ENCODE data around the gene CACTIN. TPM values are rescaled to one million over a fixed set of nuclear protein-coding genes. Genes with fewer than 3 reads are reported as not detected.
A peak's percentile ranks its signal among the peaks of the same experiment; 100 is the strongest.

CACTIN gene
- total and polyA plus RNA-seq, 4 experiments from 2014 or later, result 4.4 to 50.4 (median 30.1) TPM

DNA sequence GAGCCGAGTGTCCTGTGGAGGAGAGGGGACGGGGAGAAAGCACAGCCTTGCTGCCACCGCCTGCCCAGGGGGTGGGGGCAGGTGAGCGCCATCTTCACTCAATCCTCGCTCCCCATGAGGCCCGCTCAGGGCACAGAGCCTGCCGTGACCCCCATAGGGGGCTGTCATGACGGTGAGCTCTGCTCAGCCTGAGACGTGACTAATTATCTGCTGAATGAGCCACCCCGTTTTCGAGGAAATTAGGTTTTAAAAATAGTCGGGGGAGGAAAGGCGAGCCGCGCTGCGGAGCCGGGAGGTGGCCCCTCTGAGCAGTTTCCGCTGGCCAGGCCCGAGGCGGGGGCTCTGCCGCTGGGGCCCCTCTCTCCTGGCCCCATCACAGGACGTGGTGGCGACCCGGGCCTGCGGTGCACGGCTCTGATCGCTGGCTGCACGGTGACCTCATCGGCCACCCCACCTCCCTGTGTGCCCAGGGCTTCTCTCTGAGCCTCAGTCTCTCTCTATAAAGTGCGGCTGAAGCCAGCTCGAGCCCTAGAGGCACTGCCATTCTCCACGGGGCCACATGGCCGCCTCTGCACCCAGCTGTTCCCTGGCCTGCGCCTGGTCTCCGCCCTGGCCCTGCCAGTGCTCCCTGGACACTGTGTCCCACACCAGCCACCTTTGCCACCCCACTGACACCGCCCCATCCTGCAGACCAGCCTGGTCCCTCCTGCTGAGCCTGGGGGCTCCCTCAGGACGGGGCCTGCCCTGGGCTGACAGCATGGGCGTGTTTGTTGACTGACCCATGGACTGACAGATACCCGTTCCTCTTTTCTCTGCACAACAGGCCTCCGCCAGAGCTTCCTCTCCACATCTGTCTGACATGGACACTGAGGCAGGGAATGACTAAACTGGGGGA lies 45.3 kb upstream of the CACTIN start:
- ChIA-PET POLR2A (ENCODE audit: partially characterized antibody) (interaction anchor here (0.7 to 1.8 kb wide), 3 partner anchors 15 to 26 kb away, joined by 3 to 4 read pairs (median 4); no protein-coding TSS in a partner anchor), CTCF (ENCODE audit: partially characterized antibody) (no interaction called here)
- no peak overlapping the region for H3K27ac ChIP-seq (ENCODE audit: low read depth, low read length)

GRCh38 chr19:3670796-3671679 lies 44.4 kb upstream of the CACTIN start:
- CTCF ChIA-PET (ENCODE audit: partially characterized antibody), result no interaction called here
- H3K36me3 Mint-ChIP-seq, result peaks cover 0 to 6% of the 10 kb centered on the region in 2 donors

More for the DNA sequence above, 45.3 kb upstream of the CACTIN start:
- H3K4me1 Mint-ChIP-seq, result peaks cover 6 to 28% (median 17%) of the 10 kb centered on the region in 4 donors
- H3K4me3 ChIP-seq (ENCODE audit: low read length in 2 of 2), result no peak overlapping the region
- H3K27me3 ChIP-seq (ENCODE audit: insufficient read depth, low read length), result no peaks in the 10 kb centered on the region
- peaks cover 0 to 3% of the 10 kb centered on the region in 2 donors for H3K36me3 Mint-ChIP-seq
- no peaks in the 10 kb centered on the region for H3K9me3 Mint-ChIP-seq
- no peaks in the 10 kb centered on the region for H3K27me3 Mint-ChIP-seq
- peak in 1 of 5 donors; percentile 28 for DNase-seq
- H3K27ac Mint-ChIP-seq, result peak overlapping the region in 2 of 7 donors; percentile 48 to 51
- H3K36me3 ChIP-seq (ENCODE audit: insufficient read depth, low read length), result no peaks in the 10 kb centered on the region
- H3K4me1 ChIP-seq (ENCODE audit: insufficient read depth, low read length), result peaks cover 13% of the 10 kb centered on the region
- H3K4me3 Mint-ChIP-seq, result peak overlapping the region in 3 of 8 donors; percentile 17 to 61 (median 43)
- H3K9me3 ChIP-seq (ENCODE audit: control insufficient read depth in 1 of 2, low read length in 2 of 2), result no peaks in the 10 kb centered on the region
- intact Hi-C loops (cut with micrococcal nuclease), result no loop called here

DNA sequence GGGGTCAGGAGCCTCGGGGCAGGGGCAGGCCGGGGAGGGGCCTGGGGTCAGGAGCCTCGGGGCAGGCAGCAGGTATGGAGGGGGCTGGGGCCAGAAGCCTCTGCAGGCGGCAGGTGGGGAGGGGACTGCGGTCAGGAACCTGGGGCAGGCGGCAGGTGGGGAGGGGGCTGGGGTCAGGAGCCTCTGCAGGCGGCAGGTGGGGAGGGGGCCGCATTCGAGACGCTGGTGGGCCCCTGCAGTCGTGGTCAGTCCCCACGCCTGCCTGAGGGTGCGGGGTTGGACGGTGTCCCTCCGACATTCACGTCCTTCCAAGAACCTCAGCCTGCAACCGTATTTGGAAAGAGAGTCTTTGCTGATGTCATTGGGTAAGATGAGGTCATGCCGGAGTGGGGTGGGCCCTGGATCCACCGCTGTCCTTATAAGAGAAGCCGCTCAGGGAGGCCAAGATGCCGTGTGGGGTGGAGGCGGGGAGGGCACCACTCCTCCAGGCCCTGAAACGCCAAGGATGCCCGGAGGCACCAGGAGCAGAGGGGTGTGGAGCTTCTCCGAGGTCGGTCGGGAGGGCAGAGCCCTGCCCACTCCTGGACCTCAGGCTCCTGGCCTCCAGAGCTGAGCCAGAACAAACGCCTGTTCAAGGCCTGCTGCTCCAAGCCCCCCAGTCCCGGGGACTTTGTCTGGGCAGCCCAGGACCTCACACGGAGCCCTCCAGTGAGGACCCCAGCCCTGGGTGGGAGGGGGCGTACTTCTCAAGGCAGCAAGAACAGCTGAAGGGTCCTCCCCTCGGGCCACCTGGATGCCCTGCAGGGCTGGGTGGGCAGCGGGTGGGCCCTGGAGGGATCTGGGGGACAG lies 43.6 kb upstream of the CACTIN start:
- H3K4me3 ChIP-seq (ENCODE audit: low read length in 2 of 2), result no peak overlapping the region
- Mint-ChIP-seq H3K36me3 (peaks cover 0 to 8% of the 10 kb centered on the region in 2 donors), H3K4me3 (no peak overlapping the region), H3K27me3 (no peaks in the 10 kb centered on the region), H3K27ac (peak overlapping the region in 1 of 7 donors; percentile 35), H3K4me1 (peaks cover 8 to 32% (median 20%) of the 10 kb centered on the region in 4 donors), H3K9me3 (no peaks in the 10 kb centered on the region)
- no peak overlapping the region for H3K27ac ChIP-seq (ENCODE audit: low read depth, low read length)
- no peaks in the 10 kb centered on the region for H3K27me3 ChIP-seq (ENCODE audit: insufficient read depth, low read length)
- H3K4me1 ChIP-seq (ENCODE audit: insufficient read depth, low read length), result peaks cover 22% of the 10 kb centered on the region
- H3K36me3 ChIP-seq (ENCODE audit: insufficient read depth, low read length), result no peaks in the 10 kb centered on the region
- ChIA-PET CTCF (ENCODE audit: partially characterized antibody) (interaction anchor here (5.3 kb wide), 1 partner anchor 33 kb away, joined by 36 read pairs; no protein-coding TSS in a partner anchor), POLR2A (ENCODE audit: partially characterized antibody) (no interaction called here)
- no peaks in the 10 kb centered on the region for H3K9me3 ChIP-seq (ENCODE audit: control insufficient read depth in 1 of 2, low read length in 2 of 2)
- no peak for DNase-seq
- intact Hi-C loops (cut with micrococcal nuclease), result no loop called here

More at GRCh38 chr19:3670796-3671679, 44.4 kb upstream of the CACTIN start:
- Mint-ChIP-seq H3K4me3 (peak overlapping the region in 3 of 8 donors; percentile 2 to 17 (median 10)), H3K27ac (peak overlapping the region in 5 of 7 donors; percentile 29 to 74 (median 51)), H3K4me1 (peaks cover 8 to 32% (median 21%) of the 10 kb centered on the region in 4 donors), H3K27me3 (no peaks in the 10 kb centered on the region), H3K9me3 (no peaks in the 10 kb centered on the region)
- peaks cover 16% of the 10 kb centered on the region for H3K4me1 ChIP-seq (ENCODE audit: insufficient read depth, low read length)
- intact Hi-C loops (cut with micrococcal nuclease), result no loop called here
- no peaks in the 10 kb centered on the region for H3K27me3 ChIP-seq (ENCODE audit: insufficient read depth, low read length)
- H3K27ac ChIP-seq (ENCODE audit: low read depth, low read length), result no peak overlapping the region
- no peaks in the 10 kb centered on the region for H3K36me3 ChIP-seq (ENCODE audit: insufficient read depth, low read length)
- no peak overlapping the region for H3K4me3 ChIP-seq (ENCODE audit: low read length in 2 of 2)
- DNase-seq, result peak in 1 of 5 donors; percentile 25
- POLR2A ChIA-PET (ENCODE audit: partially characterized antibody), result interaction anchor here (1.8 kb wide), 1 partner anchor 17 kb away, joined by 4 read pairs; no protein-coding TSS in a partner anchor
- no peaks in the 10 kb centered on the region for H3K9me3 ChIP-seq (ENCODE audit: control insufficient read depth in 1 of 2, low read length in 2 of 2)

GRCh38 chr19:3669082-3669946 lies 42.7 kb upstream of the CACTIN start:
- Histone ChIP-seq H3K4me1 (ENCODE audit: insufficient read depth, low read length) (peaks cover 22% of the 10 kb centered on the region), H3K9me3 (ENCODE audit: control insufficient read depth in 1 of 2, low read length in 2 of 2) (no peaks in the 10 kb centered on the region), H3K4me3 (ENCODE audit: low read length in 2 of 2) (no peak overlapping the region), H3K36me3 (ENCODE audit: insufficient read depth, low read length) (no peaks in the 10 kb centered on the region), H3K27me3 (ENCODE audit: insufficient read depth, low read length) (no peaks in the 10 kb centered on the region), H3K27ac (ENCODE audit: low read depth, low read length) (no peak overlapping the region)
- Mint-ChIP-seq H3K27me3 (no peaks in the 10 kb centered on the region), H3K27ac (no peak overlapping the region), H3K36me3 (peaks cover 0 to 5% of the 10 kb centered on the region in 2 donors), H3K4me3 (no peak overlapping the region), H3K4me1 (peaks cover 6 to 26% (median 15%) of the 10 kb centered on the region in 4 donors), H3K9me3 (no peaks in the 10 kb centered on the region)
- peak in 1 of 5 donors; percentile 20 for DNase-seq
- ChIA-PET CTCF (ENCODE audit: partially characterized antibody) (interaction anchor here (3.4 to 5.3 kb wide), 2 partner anchors 21 to 34 kb away, joined by 17 to 36 read pairs; no protein-coding TSS in a partner anchor), POLR2A (ENCODE audit: partially characterized antibody) (no interaction called here)
- intact Hi-C loops (cut with micrococcal nuclease), result no loop called here

DNA sequence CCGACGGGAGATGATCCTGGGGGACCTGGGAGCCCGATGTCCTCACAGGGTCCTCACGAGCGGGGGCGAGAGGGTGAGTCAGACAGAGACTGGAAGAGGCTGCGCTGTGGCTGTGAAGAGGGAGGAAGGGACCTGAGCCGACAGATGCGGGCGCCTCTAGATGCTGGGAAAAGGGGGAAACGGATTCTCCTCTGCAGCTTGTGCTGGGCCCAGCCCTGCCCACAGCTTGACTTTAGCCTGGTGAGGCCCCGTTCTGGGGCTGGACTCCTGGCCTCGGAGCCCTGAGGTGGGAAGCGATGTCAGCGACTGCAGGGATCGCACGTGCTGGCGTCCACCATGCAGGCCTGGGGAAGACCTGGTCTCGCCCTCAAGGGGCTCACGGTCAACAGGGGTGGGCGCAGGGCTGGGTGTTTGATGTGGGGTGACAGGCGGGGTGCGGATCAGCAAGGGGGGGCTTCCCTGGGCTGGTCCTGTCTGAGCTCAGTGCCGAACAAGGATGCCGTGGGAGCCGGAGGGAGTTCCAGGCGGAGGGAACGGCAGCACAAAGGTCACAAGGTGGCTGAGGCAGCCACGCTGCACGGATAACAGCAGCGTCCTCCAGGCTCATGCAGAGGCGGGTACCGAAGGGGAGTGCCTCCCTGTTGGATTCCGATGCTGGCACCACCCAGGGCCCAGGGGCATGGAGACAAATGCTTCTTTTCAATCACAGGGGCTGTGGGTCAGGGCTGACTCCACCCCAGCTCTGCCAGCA lies 41.9 kb upstream of the CACTIN start:
- ChIA-PET CTCF (ENCODE audit: partially characterized antibody) (interaction anchor here (0.8 to 5.3 kb wide), 4 partner anchors 22 to 154 kb away, joined by 3 to 36 read pairs (median 22); partner anchors contain the start of gene TJP3), POLR2A (ENCODE audit: partially characterized antibody) (no interaction called here)
- peaks cover 3% of the 10 kb centered on the region for H3K36me3 ChIP-seq (ENCODE audit: insufficient read depth, low read length)
- no peaks in the 10 kb centered on the region for H3K9me3 ChIP-seq (ENCODE audit: control insufficient read depth in 1 of 2, low read length in 2 of 2)
- H3K27ac ChIP-seq (ENCODE audit: low read depth, low read length), result no peak overlapping the region
- Mint-ChIP-seq H3K36me3 (peaks cover 0 to 9% of the 10 kb centered on the region in 2 donors), H3K4me1 (peaks cover 6 to 26% (median 15%) of the 10 kb centered on the region in 4 donors), H3K27ac (no peak overlapping the region), H3K4me3 (no peak overlapping the region), H3K9me3 (no peaks in the 10 kb centered on the region), H3K27me3 (no peaks in the 10 kb centered on the region)
- peak in 1 of 5 donors; percentile 8 for DNase-seq
- H3K4me1 ChIP-seq (ENCODE audit: insufficient read depth, low read length), result peaks cover 22% of the 10 kb centered on the region
- H3K27me3 ChIP-seq (ENCODE audit: insufficient read depth, low read length), result no peaks in the 10 kb centered on the region
- no peak overlapping the region for H3K4me3 ChIP-seq (ENCODE audit: low read length in 2 of 2)
- intact Hi-C loops (cut with micrococcal nuclease), result no loop called here

All from CD4-positive, alpha-beta memory T cell (primary cell).